Stimulated activated naive CD8-positive, alpha-beta T cell treated with anti-CD3 and anti-CD28 coated beads, Interleukin-15, amount 100 ng/mL, for 72 hours (primary cell): ENCODE results near the gene COPS8.

Experiments
- ATAC-seq: fragments of 150-1000 bp; cut with Tn5 transposase; 2 replicates; pipeline ENCODE4 v1.10.0; 2021; ENCODE audit warnings: mild to moderate bottlenecking, moderate library complexity
- DNase-seq, 2 donors: peaks; one replicate each; pipeline ENCODE4 v3.0.0; 2021 to 2022
- H3K27ac Mint-ChIP-seq, 2 donors: one replicate each; pipeline ENCODE4 v1.8.0; 2022; ENCODE audit warnings: mild to moderate bottlenecking in 2 of 2, mixed read lengths in 2 of 2, moderate library complexity in 2 of 2
- H3K27me3 Mint-ChIP-seq: one replicate; pipeline ENCODE4 v1.8.0; 2022; ENCODE audit warnings: mixed read lengths
- H3K4me1 Mint-ChIP-seq: one replicate; pipeline ENCODE4 v1.8.0; 2022; ENCODE audit warnings: mild to moderate bottlenecking, mixed read lengths
- H3K4me3 Mint-ChIP-seq, 2 donors: one replicate each; pipeline ENCODE4 v1.8.0; 2022; ENCODE audit warnings: mild to moderate bottlenecking in 2 of 2, mixed read lengths in 2 of 2, moderate library complexity in 1 of 2
- H3K9me3 Mint-ChIP-seq, 2 donors: one replicate each; pipeline ENCODE4 v1.8.0; 2022; ENCODE audit warnings: mixed read lengths in 2 of 2

COPS8 gene

GRCh38 chr2:237113026-237113795 is 27.5 kb downstream of the COPS8 start:
- Mint-ChIP-seq H3K27me3 (no peaks in the 10 kb centered on the region), H3K27ac (no peak overlapping the region), H3K4me3 (no peak overlapping the region), H3K4me1 (no peaks in the 10 kb centered on the region), H3K9me3 (peaks cover 13 to 24% of the 10 kb centered on the region in 2 donors)
- no peak for DNase-seq
- no peak for ATAC-seq

- no peaks in the 10 kb centered on the region for H3K27me3 Mint-ChIP-seq
- no peaks in the 10 kb centered on the region for H3K9me3 Mint-ChIP-seq
- no peaks in the 10 kb centered on the region for H3K4me1 Mint-ChIP-seq
- DNase-seq (no peak), ATAC-seq (no peak)
- no peak overlapping the region for H3K4me3 Mint-ChIP-seq
- H3K27ac Mint-ChIP-seq, result no peak overlapping the region
Observed at GRCh38 chr2:237115870-237116269, 30.2 kb downstream of the COPS8 start.

GRCh38 chr2:237116431-237116830 is 30.7 kb downstream of the COPS8 start:
- ATAC-seq (no peak), DNase-seq (no peak)
- Mint-ChIP-seq H3K4me3 (no peak overlapping the region), H3K9me3 (no peaks in the 10 kb centered on the region), H3K27ac (no peak overlapping the region), H3K27me3 (no peaks in the 10 kb centered on the region), H3K4me1 (no peaks in the 10 kb centered on the region)

- Mint-ChIP-seq H3K4me3 (no peak overlapping the region), H3K4me1 (peaks cover 6% of the 10 kb centered on the region), H3K9me3 (no peaks in the 10 kb centered on the region), H3K27ac (no peak overlapping the region), H3K27me3 (no peaks in the 10 kb centered on the region)
- no peak for DNase-seq
- ATAC-seq, result no peak
Observed at GRCh38 chr2:237118025-237118424, 32.3 kb downstream of the COPS8 start.

- Mint-ChIP-seq H3K27me3 (no peaks in the 10 kb centered on the region), H3K4me3 (no peak overlapping the region), H3K4me1 (peaks cover 6% of the 10 kb centered on the region), H3K9me3 (no peaks in the 10 kb centered on the region), H3K27ac (peak overlapping the region in 1 of 2 donors; percentile 48)
- DNase-seq (no peak), ATAC-seq (no peak)
Observed at GRCh38 chr2:237118561-237119155, 33.0 kb downstream of the COPS8 start.

DNA sequence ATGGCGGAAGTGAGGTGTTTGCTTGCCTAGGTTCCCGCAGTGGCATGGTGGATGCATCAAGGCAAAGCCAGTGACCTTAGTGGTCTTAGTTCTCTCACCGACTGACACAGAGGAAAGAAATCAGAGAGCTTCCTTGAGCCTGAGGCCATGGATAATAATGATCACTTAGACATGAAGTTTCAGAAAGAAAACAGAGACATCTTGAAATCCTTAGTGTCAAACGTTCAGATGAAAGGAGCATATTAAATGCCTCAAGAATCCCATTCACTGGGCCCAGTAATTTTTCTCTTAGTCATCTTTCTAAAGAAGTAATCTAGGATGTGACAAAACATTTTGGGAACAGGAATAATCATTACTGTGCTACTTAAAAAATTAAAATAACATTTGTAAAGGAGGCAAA is 35.2 kb downstream of the COPS8 start:
- ATAC-seq, result no peak
- H3K9me3 Mint-ChIP-seq, result no peaks in the 10 kb centered on the region
- H3K4me3 Mint-ChIP-seq, result no peak overlapping the region

DNA sequence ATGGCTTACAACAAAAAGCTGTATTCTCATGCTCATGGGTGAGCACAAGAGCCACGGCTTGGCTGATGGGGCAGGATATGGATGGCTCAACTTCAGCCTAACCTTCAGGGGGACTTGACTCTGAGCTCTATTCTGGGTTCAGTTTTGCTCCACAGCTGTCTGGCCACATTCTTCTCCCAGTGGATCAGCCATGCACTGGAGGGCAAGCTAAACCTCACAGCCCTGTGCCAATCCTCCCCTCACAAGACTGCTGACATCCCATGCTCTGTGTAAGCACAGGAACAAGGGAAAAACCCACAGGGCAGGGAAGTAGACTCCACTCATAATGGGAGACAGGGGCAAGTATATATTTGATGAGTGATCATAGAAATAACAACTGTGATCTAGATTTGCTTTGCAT is 35.6 kb downstream of the COPS8 start:
- ATAC-seq (no peak), DNase-seq (no peak)
- Mint-ChIP-seq H3K4me1 (peaks cover 6% of the 10 kb centered on the region), H3K4me3 (no peak overlapping the region), H3K27me3 (no peaks in the 10 kb centered on the region), H3K27ac (peak overlapping the region in 1 of 2 donors; percentile 76), H3K9me3 (no peaks in the 10 kb centered on the region)

More for the DNA sequence above, 35.2 kb downstream of the COPS8 start:
- Mint-ChIP-seq H3K4me1 (peaks cover 6% of the 10 kb centered on the region), H3K27me3 (no peaks in the 10 kb centered on the region), H3K27ac (no peak overlapping the region)
- no peak for DNase-seq

DNA sequence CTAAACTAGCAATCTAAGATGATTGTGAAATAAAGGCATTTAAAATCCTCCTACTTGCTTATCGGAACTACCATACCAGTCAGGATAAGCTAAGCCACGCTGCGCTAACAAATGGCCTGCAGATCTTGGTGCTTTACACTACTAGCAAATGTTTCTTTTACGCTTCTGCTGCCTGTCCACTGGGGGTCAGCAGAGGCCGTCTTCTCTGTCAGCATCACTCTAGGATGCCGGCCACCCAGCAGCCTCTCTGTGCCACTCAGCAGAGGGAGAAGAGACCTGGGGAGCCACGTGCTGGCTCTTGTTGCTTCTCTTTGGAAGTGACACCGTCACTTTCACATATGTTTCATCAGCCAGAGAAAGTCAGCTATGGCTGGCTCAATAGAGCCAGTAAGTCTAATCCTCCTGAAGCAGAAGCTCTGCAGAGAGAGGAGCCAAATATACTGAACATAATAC is 36.6 kb downstream of the COPS8 start:
- Mint-ChIP-seq H3K4me3 (no peak overlapping the region), H3K4me1 (peaks cover 6% of the 10 kb centered on the region), H3K27ac (peak overlapping the region; percentile 94 to 99), H3K9me3 (no peaks in the 10 kb centered on the region), H3K27me3 (no peaks in the 10 kb centered on the region)
- DNase-seq (peak; percentile 52 to 72), ATAC-seq (peak; percentile 96)

- Mint-ChIP-seq H3K4me3 (no peak overlapping the region), H3K9me3 (no peaks in the 10 kb centered on the region), H3K4me1 (peaks cover 6% of the 10 kb centered on the region), H3K27me3 (no peaks in the 10 kb centered on the region), H3K27ac (no peak overlapping the region)
- no peak for ATAC-seq
- no peak for DNase-seq
Observed at GRCh38 chr2:237124820-237125219, 39.1 kb downstream of the COPS8 start.

GRCh38 chr2:237125967-237126366 is 40.3 kb downstream of the COPS8 start:
- DNase-seq, result no peak
- peaks cover 6% of the 10 kb centered on the region for H3K4me1 Mint-ChIP-seq
- no peak overlapping the region for H3K4me3 Mint-ChIP-seq
- no peaks in the 10 kb centered on the region for H3K9me3 Mint-ChIP-seq
- H3K27ac Mint-ChIP-seq, result no peak overlapping the region
- ATAC-seq, result no peak
- H3K27me3 Mint-ChIP-seq, result no peaks in the 10 kb centered on the region

- no peak overlapping the region for H3K4me3 Mint-ChIP-seq
Observed at GRCh38 chr2:237126519-237127174, 41.0 kb downstream of the COPS8 start.

DNA sequence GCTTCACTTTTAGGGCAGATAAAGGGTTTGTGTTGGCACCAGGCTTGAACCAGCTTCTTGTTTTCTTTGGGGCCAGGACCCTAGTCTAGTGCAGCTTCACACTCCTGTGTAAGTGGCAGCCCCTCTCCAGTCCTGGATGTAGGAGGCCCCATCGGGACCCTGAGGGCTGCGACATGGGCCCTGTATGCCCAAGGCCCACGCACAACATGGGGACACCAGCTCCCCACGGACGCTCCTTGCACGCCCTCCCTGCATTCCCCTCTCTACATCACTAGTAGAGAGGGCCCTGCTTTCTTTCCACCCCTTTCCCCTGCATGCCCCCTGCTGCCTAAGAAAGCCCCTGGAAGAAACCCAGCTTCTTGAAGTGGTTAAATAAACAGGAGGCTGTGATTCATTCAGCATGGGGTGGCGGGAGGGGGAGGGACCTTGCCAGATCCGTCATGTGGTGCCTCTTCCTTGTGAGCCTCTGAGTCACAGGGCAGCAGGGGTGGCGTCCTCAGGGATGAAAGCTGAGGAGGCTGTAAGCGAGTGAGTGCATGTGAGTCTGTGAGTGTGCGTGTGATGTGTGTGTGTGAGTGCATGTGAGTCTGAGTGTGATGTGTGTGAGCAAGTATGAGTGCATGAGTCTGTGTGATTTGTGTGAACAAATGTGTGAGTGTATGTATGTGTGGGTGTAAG is 42.5 kb downstream of the COPS8 start:
- H3K4me3 Mint-ChIP-seq, result no peak overlapping the region
- H3K9me3 Mint-ChIP-seq, result no peaks in the 10 kb centered on the region
- H3K4me1 Mint-ChIP-seq, result no peaks in the 10 kb centered on the region
- no peaks in the 10 kb centered on the region for H3K27me3 Mint-ChIP-seq
- H3K27ac Mint-ChIP-seq, result no peak overlapping the region
- ATAC-seq, result peak; percentile 85
- DNase-seq, result peak in 1 of 2 donors; percentile 42

More at GRCh38 chr2:237126519-237127174, 41.0 kb downstream of the COPS8 start:
- DNase-seq (no peak), ATAC-seq (no peak)
- Mint-ChIP-seq H3K9me3 (no peaks in the 10 kb centered on the region), H3K4me1 (peaks cover 6% of the 10 kb centered on the region), H3K27ac (no peak overlapping the region), H3K27me3 (no peaks in the 10 kb centered on the region)

DNA sequence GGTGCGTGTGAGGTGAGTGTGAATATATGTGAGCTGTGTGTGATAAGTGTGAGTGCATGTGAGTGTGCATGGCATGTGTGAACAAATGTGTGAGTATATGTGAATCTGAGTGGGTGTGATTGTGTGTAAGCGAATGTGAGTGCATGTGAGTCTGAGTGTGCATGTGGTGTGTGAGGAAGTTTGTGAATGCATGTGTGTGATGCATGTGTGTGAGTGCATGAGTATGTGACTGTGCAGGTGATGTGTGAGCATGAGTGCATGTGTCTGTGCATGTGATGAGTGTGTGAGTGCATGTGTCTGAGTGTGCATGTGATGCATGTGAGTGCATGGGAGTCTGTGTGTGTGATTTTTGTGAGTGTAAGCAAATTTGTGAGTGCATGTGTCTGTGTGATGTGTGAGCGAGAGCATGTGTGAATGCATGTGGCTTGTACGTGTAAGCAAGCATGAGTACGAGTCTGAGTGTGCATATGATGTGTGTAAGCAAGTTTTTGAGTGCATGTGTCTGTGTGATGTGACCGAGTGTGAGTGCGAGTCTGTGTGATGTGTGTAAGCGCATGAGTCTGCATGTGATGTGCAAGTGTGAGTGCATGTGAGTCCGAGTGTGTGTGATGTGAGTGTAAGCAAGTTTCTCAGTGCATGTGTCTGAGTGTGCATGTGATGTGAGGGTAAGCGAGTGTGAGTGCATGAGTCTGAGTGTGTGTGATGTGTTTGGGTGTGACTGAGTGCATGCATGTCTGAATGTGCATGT is 43.3 kb downstream of the COPS8 start:
- Mint-ChIP-seq H3K27ac (no peak overlapping the region), H3K27me3 (no peaks in the 10 kb centered on the region), H3K4me3 (no peak overlapping the region), H3K4me1 (no peaks in the 10 kb centered on the region), H3K9me3 (no peaks in the 10 kb centered on the region)
- ATAC-seq, result no peak
- no peak for DNase-seq

DNA sequence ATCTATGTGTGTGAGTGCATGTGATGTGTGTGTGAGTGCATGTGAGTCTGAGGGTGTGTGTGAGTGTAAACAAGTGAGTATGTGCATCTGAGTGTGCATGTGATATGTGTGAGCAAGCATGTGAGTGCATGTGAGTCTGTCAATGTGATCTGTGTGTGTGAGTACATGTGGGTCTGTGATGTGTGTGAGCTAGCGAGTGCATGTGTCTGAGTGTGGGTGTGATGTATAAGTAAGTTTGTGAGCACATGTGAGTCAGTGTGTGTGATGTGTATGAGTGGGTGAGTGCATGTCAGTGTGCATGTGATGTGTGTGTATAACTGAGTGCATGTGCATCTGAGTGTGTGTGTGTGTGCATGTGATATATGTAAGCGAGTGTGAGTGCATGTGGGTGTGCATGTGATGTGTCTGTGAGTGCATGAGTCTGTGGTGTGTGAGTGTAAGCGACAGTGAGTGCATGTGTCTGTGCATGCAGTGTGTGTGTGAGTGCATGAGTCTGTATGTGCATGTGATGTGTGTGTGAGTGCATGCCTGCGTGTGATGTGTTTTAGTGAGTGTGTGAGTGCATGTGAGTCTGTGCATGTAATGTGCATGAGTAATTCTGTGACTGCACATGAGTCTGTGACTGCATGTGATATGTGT is 44.1 kb downstream of the COPS8 start:
- no peak overlapping the region for H3K27ac Mint-ChIP-seq
- no peak for ATAC-seq

More for the DNA sequence above, 44.1 kb downstream of the COPS8 start:
- Mint-ChIP-seq H3K9me3 (no peaks in the 10 kb centered on the region), H3K4me1 (no peaks in the 10 kb centered on the region), H3K4me3 (no peak overlapping the region), H3K27me3 (no peaks in the 10 kb centered on the region)
- DNase-seq, result no peak
